GM12892 (cell line): ENCODE results near the gene RALY.

Experiments
- POLR2A ChIP-seq: IDR thresholded peaks from 2 replicates; pipeline ENCODE4 v1.6.1; 2011; ENCODE audit warnings: low read depth, low read length, control low read depth
- POLR2AphosphoS5 ChIP-seq: IDR thresholded peaks from 2 replicates; pipeline ENCODE4 v1.6.1; 2011; ENCODE audit warnings: low read depth, low read length, control low read depth

DNA sequence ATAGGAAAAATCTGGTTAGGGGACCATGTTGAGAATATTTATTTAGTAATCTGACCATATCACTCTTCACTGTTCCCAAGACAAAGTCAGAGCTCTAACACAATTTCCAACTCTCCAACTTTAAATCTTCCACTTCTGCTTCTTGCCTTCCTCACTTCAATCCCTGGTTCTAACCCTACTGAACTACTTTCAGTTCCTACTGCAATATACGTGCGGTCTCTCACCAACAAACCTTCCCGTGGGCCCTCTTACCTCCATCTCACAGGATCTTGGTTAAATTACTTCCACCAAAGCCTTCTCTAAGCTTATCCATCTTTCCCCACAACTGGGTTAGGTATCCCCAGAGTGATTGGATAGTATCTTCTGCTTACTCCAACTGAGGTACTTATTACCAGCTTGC, 110.3 kb downstream of the RALY start:
- TF ChIP-seq POLR2A (no peak), POLR2AphosphoS5 (no peak)
